Activated naive CD4-positive, alpha-beta T cell treated with anti-CD3 and anti-CD28 coated beads, Interleukin-2, amount 50 U/mL, for 24 hours (primary cell): ENCODE data around the gene AKT1.
"Not testable (repeated sequence)": the region's sequence is repeated elsewhere in the genome, so short reads cannot be mapped to it uniquely, and the experiment has no call there.

Experiments used
- H3K27ac Mint-ChIP-seq: one replicate; pipeline ENCODE4 v1.8.0; 2021; ENCODE audit warnings: mild to moderate bottlenecking, mixed read lengths
- H3K27me3 Mint-ChIP-seq: one replicate; pipeline ENCODE4 v1.8.0; 2021; ENCODE audit warnings: mixed read lengths
- H3K36me3 Mint-ChIP-seq: one replicate; pipeline ENCODE4 v1.8.0; 2021; ENCODE audit warnings: mixed read lengths
- H3K4me1 Mint-ChIP-seq: one replicate; pipeline ENCODE4 v1.8.0; 2021; ENCODE audit warnings: mixed read lengths
- H3K4me3 Mint-ChIP-seq: one replicate; pipeline ENCODE4 v1.8.0; 2021; ENCODE audit warnings: mild to moderate bottlenecking, mixed read lengths
- H3K9me3 Mint-ChIP-seq: one replicate; pipeline ENCODE4 v1.8.0; 2021; ENCODE audit warnings: mixed read lengths

Gene AKT1

DNA sequence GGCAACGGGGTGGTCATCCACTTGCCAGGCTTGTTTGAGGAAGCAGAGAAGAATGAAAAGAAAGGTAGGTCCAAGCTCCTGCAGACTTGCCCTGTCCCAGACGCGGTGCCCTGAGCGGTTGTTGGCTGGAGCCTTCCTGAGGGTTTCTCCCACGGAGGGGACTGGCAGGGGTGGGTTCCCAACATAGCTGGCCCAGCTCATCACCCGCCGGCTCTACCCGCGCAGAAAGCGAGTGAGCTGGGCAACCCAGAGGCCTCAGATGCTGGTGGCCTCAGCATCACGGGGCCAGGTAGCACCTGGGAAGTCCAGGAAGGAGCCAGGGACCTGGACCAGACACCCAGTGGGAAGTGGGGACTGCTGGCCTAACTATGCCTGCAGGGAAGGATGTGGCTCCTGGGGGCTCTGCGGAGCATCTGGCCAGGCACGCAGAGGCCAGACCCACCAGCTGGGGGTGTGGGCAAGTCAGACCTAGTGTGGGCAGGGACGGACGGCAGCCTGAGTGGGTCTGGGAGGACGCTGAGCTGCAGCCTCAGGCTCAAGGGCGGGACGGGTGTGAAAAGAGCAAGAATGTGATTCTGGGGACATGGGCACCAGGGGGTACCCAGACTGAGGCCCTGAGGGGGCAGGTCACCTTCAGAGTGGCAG is 57.1 kb downstream of the AKT1 start:
- H3K9me3 Mint-ChIP-seq = no peaks in the 10 kb centered on the region
- no peaks in the 10 kb centered on the region for H3K27me3 Mint-ChIP-seq
- H3K36me3 Mint-ChIP-seq = no peaks in the 10 kb centered on the region
- no peak overlapping the region for H3K27ac Mint-ChIP-seq
- H3K4me3 Mint-ChIP-seq = no peak overlapping the region
- no peaks in the 10 kb centered on the region for H3K4me1 Mint-ChIP-seq

DNA sequence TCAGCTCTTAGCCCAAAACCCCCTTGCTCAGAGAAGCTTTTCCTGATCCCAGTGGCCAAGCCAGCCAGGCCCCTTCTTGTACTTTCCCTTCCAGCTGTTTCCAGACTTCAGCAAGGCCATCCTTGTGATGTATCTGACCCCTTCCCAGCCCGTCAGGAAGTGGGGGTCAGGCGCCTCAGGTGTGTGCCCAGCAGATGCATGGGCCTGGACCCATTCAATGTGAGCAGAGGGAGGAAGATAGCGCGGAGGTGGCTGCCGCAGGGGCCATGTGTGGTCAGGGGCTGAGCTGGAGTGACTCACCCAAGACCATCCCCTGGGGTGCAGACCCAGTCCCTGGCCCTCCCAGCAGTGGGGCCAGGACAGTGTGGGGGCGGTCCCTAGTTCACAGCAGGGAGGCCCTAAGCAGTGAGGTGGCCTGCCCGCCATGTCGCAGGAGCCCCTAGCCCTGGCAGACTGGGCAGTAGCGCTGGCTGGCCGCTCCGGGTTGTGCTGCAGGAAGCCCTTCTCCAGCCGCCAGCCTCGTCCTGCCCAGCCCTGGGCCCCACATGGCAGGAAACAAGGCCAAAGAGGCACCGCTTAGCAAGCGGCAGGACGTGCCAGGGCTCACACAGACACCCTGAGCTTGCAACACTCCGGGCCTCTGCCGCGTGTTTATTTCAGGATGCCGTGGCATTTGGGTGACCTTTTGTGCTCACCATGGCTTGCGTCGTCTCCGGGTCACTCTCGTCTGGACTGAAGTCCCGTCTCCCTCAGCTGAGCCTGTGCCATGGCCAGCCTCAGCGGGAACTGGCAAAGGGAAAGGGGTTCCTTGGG is 59.5 kb downstream of the AKT1 start:
- Mint-ChIP-seq H3K4me1 (no peaks in the 10 kb centered on the region), H3K27me3 (no peaks in the 10 kb centered on the region), H3K27ac (no peak overlapping the region), H3K4me3 (no peak overlapping the region), H3K9me3 (no peaks in the 10 kb centered on the region), H3K36me3 (no peaks in the 10 kb centered on the region)

- Mint-ChIP-seq H3K36me3 (no peaks in the 10 kb centered on the region), H3K9me3 (no peaks in the 10 kb centered on the region), H3K4me1 (no peaks in the 10 kb centered on the region), H3K4me3 (no peak overlapping the region), H3K27me3 (no peaks in the 10 kb centered on the region), H3K27ac (no peak overlapping the region)
Observed at GRCh38 chr14:104734991-104735779, 60.4 kb downstream of the AKT1 start.

GRCh38 chr14:104734601-104734990 is 61.0 kb downstream of the AKT1 start:
- no peaks in the 10 kb centered on the region for H3K9me3 Mint-ChIP-seq
- no peak overlapping the region for H3K27ac Mint-ChIP-seq
- H3K36me3 Mint-ChIP-seq = no peaks in the 10 kb centered on the region
- no peaks in the 10 kb centered on the region for H3K4me1 Mint-ChIP-seq
- no peaks in the 10 kb centered on the region for H3K27me3 Mint-ChIP-seq
- no peak overlapping the region for H3K4me3 Mint-ChIP-seq

GRCh38 chr14:104734051-104734587 is 61.4 kb downstream of the AKT1 start:
- Mint-ChIP-seq H3K27me3 (no peaks in the 10 kb centered on the region), H3K36me3 (no peaks in the 10 kb centered on the region), H3K4me3 (no peak overlapping the region), H3K27ac (no peak overlapping the region), H3K4me1 (no peaks in the 10 kb centered on the region), H3K9me3 (no peaks in the 10 kb centered on the region)

- Mint-ChIP-seq H3K27ac (no peak overlapping the region), H3K27me3 (no peaks in the 10 kb centered on the region), H3K4me3 (no peak overlapping the region), H3K4me1 (no peaks in the 10 kb centered on the region), H3K36me3 (no peaks in the 10 kb centered on the region), H3K9me3 (no peaks in the 10 kb centered on the region)
Observed at GRCh38 chr14:104732931-104733681, 62.4 kb downstream of the AKT1 start.

DNA sequence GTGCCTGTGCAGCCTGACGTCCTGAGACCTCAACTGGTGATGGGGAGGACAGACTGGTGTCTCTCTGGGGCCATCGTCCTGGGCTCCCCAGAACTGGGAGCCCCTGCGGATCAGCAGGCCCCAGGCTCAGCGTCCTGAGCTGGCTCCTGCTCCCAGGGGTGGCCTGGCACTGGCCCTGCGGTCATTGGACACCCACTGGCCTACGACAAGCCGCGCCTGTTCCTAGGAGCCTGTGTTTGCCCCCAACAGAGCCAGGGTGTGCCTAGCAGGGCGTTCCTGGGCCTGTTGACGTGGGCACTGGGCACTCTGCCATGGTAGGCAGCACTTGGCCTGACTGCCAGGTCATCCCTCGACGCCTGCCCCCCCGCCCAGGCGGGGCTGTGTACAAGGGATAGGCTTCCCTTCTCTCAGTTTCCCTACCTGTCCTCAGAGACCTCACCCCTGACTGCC is 63.2 kb downstream of the AKT1 start:
- Mint-ChIP-seq H3K9me3 (no peaks in the 10 kb centered on the region), H3K27me3 (no peaks in the 10 kb centered on the region), H3K27ac (no peak overlapping the region), H3K4me3 (no peak overlapping the region), H3K4me1 (no peaks in the 10 kb centered on the region), H3K36me3 (no peaks in the 10 kb centered on the region)

GRCh38 chr14:104731320-104732294 is 63.9 kb downstream of the AKT1 start:
- no peaks in the 10 kb centered on the region for H3K36me3 Mint-ChIP-seq
- no peaks in the 10 kb centered on the region for H3K27me3 Mint-ChIP-seq
- no peak overlapping the region for H3K27ac Mint-ChIP-seq
- H3K4me1 Mint-ChIP-seq = no peaks in the 10 kb centered on the region
- H3K9me3 Mint-ChIP-seq = no peaks in the 10 kb centered on the region
- H3K4me3 Mint-ChIP-seq = no peak overlapping the region

- Mint-ChIP-seq H3K4me1 (no peaks in the 10 kb centered on the region), H3K9me3 (no peaks in the 10 kb centered on the region), H3K27me3 (no peaks in the 10 kb centered on the region), H3K36me3 (no peaks in the 10 kb centered on the region), H3K27ac (no peak overlapping the region), H3K4me3 (no peak overlapping the region)
Observed at GRCh38 chr14:104730487-104730886, 65.1 kb downstream of the AKT1 start.

DNA sequence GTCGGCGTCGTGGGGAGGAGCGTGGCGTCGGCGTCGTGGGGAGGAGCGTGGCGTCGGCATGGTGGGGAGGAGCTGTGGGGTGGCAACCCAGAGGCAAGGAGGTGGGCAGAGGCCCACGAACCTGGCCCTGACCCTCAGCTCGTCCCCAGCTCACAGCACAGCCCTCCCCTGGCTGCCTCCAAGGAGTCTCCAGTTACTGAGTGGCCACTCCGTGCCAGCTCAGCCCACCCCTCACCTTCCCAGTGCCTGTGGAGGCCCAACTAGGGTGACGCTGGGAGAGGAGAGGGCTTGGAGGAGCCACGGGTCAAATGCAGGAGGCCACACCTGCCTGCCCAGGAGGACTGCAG is 65.7 kb downstream of the AKT1 start:
- Mint-ChIP-seq H3K36me3 (no peaks in the 10 kb centered on the region), H3K4me1 (no peaks in the 10 kb centered on the region), H3K4me3 (no peak overlapping the region), H3K9me3 (no peaks in the 10 kb centered on the region), H3K27me3 (no peaks in the 10 kb centered on the region), H3K27ac (no peak overlapping the region)

GRCh38 chr14:104729176-104729834 is 66.2 kb downstream of the AKT1 start:
- H3K27ac Mint-ChIP-seq, H3K36me3 Mint-ChIP-seq, H3K4me3 Mint-ChIP-seq, H3K9me3 Mint-ChIP-seq, H3K27me3 Mint-ChIP-seq, H3K4me1 Mint-ChIP-seq: not testable (repeated sequence)

DNA sequence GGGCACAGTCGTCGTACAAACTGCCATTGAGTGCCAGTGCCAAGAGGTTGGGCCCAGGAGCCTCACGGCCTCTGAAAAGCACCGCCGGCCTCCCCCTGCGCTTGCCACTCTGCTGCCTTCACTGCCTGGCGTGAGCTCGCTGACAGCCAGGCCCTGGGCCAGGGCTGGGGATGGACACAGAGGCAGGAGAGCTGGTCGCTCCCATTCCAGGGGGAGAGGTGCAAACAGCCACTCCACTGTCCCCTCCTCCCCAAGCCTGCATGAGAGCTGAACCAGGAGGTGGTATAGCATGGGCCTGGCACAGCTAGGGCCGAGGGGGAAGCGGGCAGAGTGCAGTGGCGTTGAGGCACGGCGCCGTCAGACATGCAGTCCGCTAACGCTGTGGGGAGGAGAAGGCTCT is 66.9 kb downstream of the AKT1 start:
- Mint-ChIP-seq H3K27me3 (no peaks in the 10 kb centered on the region), H3K27ac (no peak overlapping the region), H3K9me3 (no peaks in the 10 kb centered on the region), H3K36me3 (no peaks in the 10 kb centered on the region), H3K4me3 (no peak overlapping the region), H3K4me1 (no peaks in the 10 kb centered on the region)

- Mint-ChIP-seq H3K4me3 (no peak overlapping the region), H3K27ac (no peak overlapping the region), H3K36me3 (no peaks in the 10 kb centered on the region), H3K9me3 (no peaks in the 10 kb centered on the region), H3K27me3 (no peaks in the 10 kb centered on the region), H3K4me1 (no peaks in the 10 kb centered on the region)
Observed at GRCh38 chr14:104726600-104727451, 68.7 kb downstream of the AKT1 start.
